Endothelial cell of umbilical vein (primary cell): ENCODE measurements around the gene CNIH2. TPM values are rescaled to one million over a fixed set of nuclear protein-coding genes. Genes with fewer than 3 reads are reported as not detected.

Experiments
- BruUV-seq: library from RNA; stranded (reverse); fragments of 400-500 nt; replicated peaks from 2 replicates; lab custom pipeline; 2021; lab: Mats Ljungman, UMichigan
- CTCF ChIA-PET: fragments of 300-600, 350-600 bp; sonication (Branson Sonifier 250); formaldehyde crosslinking; loops from one replicate; lab custom pipeline; 2021; ENCODE audit warnings: antibody characterized with exemption, inconsistent platforms; lab: Charles Lee
- POLR2A ChIA-PET: fragments of 300-600, 350-600 bp; sonication (Branson Sonifier 250); formaldehyde crosslinking; loops from one replicate; lab custom pipeline; 2021; ENCODE audit warnings: antibody characterized with exemption, inconsistent platforms; lab: Charles Lee
- DNase-seq: peaks from one replicate; pipeline ENCODE4 v3.0.0-alpha.2; 2011; ENCODE audit warnings: low read depth, low spot score
- FAIRE-seq: peaks from 2 replicates; lab custom pipeline; 2011; peaks lifted over from hg19 to GRCh38; lab: Jason Lieb, UNC
- H2AFZ ChIP-seq: 2 replicates; pipeline ENCODE4 v1.6.0; 2012; ENCODE audit warnings: low read depth, low read length, control low read depth, inconsistent platforms
- H3K27ac ChIP-seq: 2 replicates; pipeline ENCODE4 v1.5.1; 2011; ENCODE audit warnings: low read depth, mild to moderate bottlenecking, control low read depth, low read length, moderate library complexity; ENCODE audit not compliant: insufficient read depth
- H3K27me3 ChIP-seq, 2 experiments: 2 replicates each; pipeline versions ENCODE4 v1.6.0 to v1.6.1; 2011; ENCODE audit warnings: low read length in 2 of 2, mixed read lengths in 1 of 2; ENCODE audit not compliant: control insufficient read depth in 2 of 2, insufficient read depth in 2 of 2
- H3K36me3 ChIP-seq, 2 experiments: 2 replicates in 1 of 2; 3 replicates in 1 of 2; pipeline ENCODE4 v1.5.1; 2011; ENCODE audit warnings: low read length in 2 of 2, mild to moderate bottlenecking in 1 of 2, moderate library complexity in 1 of 2; ENCODE audit not compliant: control insufficient read depth in 2 of 2, insufficient read depth in 2 of 2; ENCODE audit errors: extremely low read depth in 1 of 2
- H3K4me1 ChIP-seq: 3 replicates; pipeline ENCODE4 v1.5.1; 2011; ENCODE audit warnings: mild to moderate bottlenecking, low read length; ENCODE audit not compliant: control insufficient read depth, insufficient read depth; ENCODE audit errors: extremely low read depth
- H3K4me2 ChIP-seq: 2 replicates; pipeline ENCODE4 v1.6.1; 2011; ENCODE audit warnings: low read length, control low read depth, mixed read lengths; ENCODE audit not compliant: insufficient read depth
- H3K4me3 ChIP-seq, 3 experiments: fragments of 200-600 bp in 1 of 3; sonication (generic), shearing (Covaris generic) in 1 of 3; replicated peaks in 1 of 3; 2 replicates each; pipeline ENCODE4 v1.5.1; 2011 to 2016; ENCODE audit warnings: control low read depth in 3 of 3, low read length in 3 of 3, mild to moderate bottlenecking in 2 of 3, inconsistent platforms in 1 of 3, low read depth in 1 of 3, moderate library complexity in 1 of 3; ENCODE audit not compliant: insufficient read depth in 1 of 3
- H3K79me2 ChIP-seq: 2 replicates; pipeline ENCODE4 v1.6.0; 2012; ENCODE audit warnings: low read length, inconsistent platforms; ENCODE audit not compliant: control insufficient read depth, insufficient read depth
- H3K9ac ChIP-seq: replicated peaks from 2 replicates; pipeline ENCODE3; 2011; ENCODE audit warnings: low read length, control low read depth; ENCODE audit not compliant: insufficient read depth; ENCODE audit errors: extremely low read depth
- H3K9me1 ChIP-seq: replicated peaks from 3 replicates; pipeline ENCODE4 v1.6.0; 2011; ENCODE audit warnings: mild to moderate bottlenecking, low read length; ENCODE audit not compliant: control insufficient read depth, insufficient read depth; ENCODE audit errors: extremely low read depth
- H3K9me3 ChIP-seq: replicated peaks from 2 replicates; pipeline ENCODE4 v1.5.1; 2012; ENCODE audit warnings: low read length, inconsistent platforms; ENCODE audit not compliant: control insufficient read depth, insufficient read depth
- H4K20me1 ChIP-seq: replicated peaks from 2 replicates; pipeline ENCODE3; 2011; ENCODE audit warnings: mild to moderate bottlenecking, low read length; ENCODE audit not compliant: control insufficient read depth, insufficient read depth; ENCODE audit errors: extremely low read depth
- EZH2 ChIP-seq: IDR thresholded peaks from 2 replicates; pipeline ENCODE4 v1.6.1; 2012; ENCODE audit warnings: borderline replicate concordance, low read depth, mild to moderate bottlenecking, moderate library complexity, low read length, inconsistent platforms; ENCODE audit not compliant: severe bottlenecking
- FOS ChIP-seq: IDR thresholded peaks from 2 replicates; pipeline ENCODE4 v1.6.1; 2011; ENCODE audit warnings: mild to moderate bottlenecking, low read length, moderate library complexity, borderline replicate concordance; ENCODE audit not compliant: insufficient read depth
- GATA2 ChIP-seq: IDR thresholded peaks from 2 replicates; pipeline ENCODE4 v1.7.0; 2011; ENCODE audit warnings: low read depth, mild to moderate bottlenecking, moderate library complexity, mixed read lengths, low read length; ENCODE audit not compliant: insufficient read length, insufficient read depth
- JUN ChIP-seq: IDR thresholded peaks from 2 replicates; pipeline ENCODE4 v1.6.1; 2011; ENCODE audit warnings: borderline replicate concordance, low read depth; ENCODE audit not compliant: insufficient read length, insufficient read depth
- MAX ChIP-seq: IDR thresholded peaks from 2 replicates; pipeline ENCODE4 v1.6.1; 2011; ENCODE audit not compliant: insufficient read depth, insufficient read length
- MYC ChIP-seq: IDR thresholded peaks from one replicate; pipeline ENCODE4 v1.6.1; 2011; ENCODE audit warnings: mild to moderate bottlenecking, low read depth, low read length
- POLR2A ChIP-seq: IDR thresholded peaks from 2 replicates; pipeline ENCODE4 v1.6.1; 2012; ENCODE audit warnings: low read depth, mild to moderate bottlenecking, control low read depth, low read length
- POLR2AphosphoS5 ChIP-seq: IDR thresholded peaks from 2 replicates; pipeline ENCODE4 v1.6.1; 2012; ENCODE audit warnings: low read depth, mild to moderate bottlenecking, control low read depth, low read length, moderate library complexity; ENCODE audit not compliant: insufficient read depth
- dilution Hi-C: fragments of 300-500 bp; cut with MboI; formaldehyde crosslinking; loops from one replicate; pipeline ENCODE4 v1.15.0; 2019; ENCODE audit warnings: low sequenced_read_pairs; ENCODE audit not compliant: extremely low pct_ligation_motif_present
- intact Hi-C: fragments of 100-400 bp; cut with micrococcal nuclease; formaldehyde crosslinking; loops from one replicate; pipeline ENCODE4 v1.10.0; 2022
- polyA plus RNA-seq, 4 experiments: library from polyadenylated mRNA; depleted of rRNA in 3 of 4; stranded (reverse) in 3 of 4; unstranded in 1 of 4; fragments of >200 nt; gene quantifications; 2 replicates each; pipeline versions ENCODE4 v1.2.1 to v1.2.3, GENCODE V29; 2011 to 2012; ENCODE audit warnings: missing spikeins in 1 of 4
- total RNA-seq: library from RNA; stranded (reverse); gene quantifications from 2 replicates; pipeline ENCODE4 v1.2.3, GENCODE V29; 2021
- TF ChIP-seq, protein P1 (sequence below), 2 donors: IDR thresholded peaks; 1 replicate in 1 of 2; 2 replicates in 1 of 2; pipeline ENCODE4 v1.5.1; 2011; ENCODE audit warnings: low read length in 2 of 2, mild to moderate bottlenecking in 2 of 2, moderate library complexity in 2 of 2, control low read depth in 1 of 2, inconsistent platforms in 1 of 2, low read depth in 1 of 2; ENCODE audit not compliant: insufficient read depth in 1 of 2; ENCODE audit errors: extremely low read depth in 1 of 2

CNIH2 gene
- total and polyA plus RNA-seq, 2 donors (not counting 3 experiments of a cell fraction or from before 2014, with no cell fraction given), result 0.46 to 1.2 TPM

DNA sequence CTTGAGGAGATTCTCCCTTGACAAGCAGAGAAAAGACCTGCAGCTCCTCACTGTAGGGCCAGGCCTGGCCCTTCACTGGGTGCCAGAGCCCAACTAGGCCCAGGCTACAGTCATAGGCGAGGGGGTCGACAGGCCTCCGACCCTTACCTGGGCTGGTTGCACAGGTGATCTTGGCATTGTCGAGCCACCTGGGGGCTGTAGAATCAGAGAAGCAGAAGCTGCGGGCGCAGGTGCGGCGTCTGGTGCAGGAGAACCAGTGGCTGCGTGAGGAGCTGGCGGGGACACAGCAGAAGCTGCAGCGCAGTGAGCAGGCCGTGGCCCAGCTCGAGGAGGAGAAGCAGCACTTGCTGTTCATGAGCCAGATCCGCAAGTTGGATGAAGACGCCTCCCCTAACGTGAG is 16.4 kb upstream of the CNIH2 start:
- dilution Hi-C loops, result no loop called here
- no peak for TF ChIP-seq POLR2AphosphoS5
- no peak for TF ChIP-seq MAX
- TF ChIP-seq, protein P1, sequence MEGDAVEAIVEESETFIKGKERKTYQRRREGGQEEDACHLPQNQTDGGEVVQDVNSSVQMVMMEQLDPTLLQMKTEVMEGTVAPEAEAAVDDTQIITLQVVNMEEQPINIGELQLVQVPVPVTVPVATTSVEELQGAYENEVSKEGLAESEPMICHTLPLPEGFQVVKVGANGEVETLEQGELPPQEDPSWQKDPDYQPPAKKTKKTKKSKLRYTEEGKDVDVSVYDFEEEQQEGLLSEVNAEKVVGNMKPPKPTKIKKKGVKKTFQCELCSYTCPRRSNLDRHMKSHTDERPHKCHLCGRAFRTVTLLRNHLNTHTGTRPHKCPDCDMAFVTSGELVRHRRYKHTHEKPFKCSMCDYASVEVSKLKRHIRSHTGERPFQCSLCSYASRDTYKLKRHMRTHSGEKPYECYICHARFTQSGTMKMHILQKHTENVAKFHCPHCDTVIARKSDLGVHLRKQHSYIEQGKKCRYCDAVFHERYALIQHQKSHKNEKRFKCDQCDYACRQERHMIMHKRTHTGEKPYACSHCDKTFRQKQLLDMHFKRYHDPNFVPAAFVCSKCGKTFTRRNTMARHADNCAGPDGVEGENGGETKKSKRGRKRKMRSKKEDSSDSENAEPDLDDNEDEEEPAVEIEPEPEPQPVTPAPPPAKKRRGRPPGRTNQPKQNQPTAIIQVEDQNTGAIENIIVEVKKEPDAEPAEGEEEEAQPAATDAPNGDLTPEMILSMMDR (IDR thresholded peaks at IDR 0.05; ENCODE audit: extremely low read depth in 1 of 2, insufficient read depth in 1 of 2, low read depth in 1 of 2, low read length in 2 of 2), result no peak
- TF ChIP-seq GATA2, result no peak
- TF ChIP-seq FOS, result no peak
- no peak for TF ChIP-seq POLR2A
- TF ChIP-seq EZH2, result no peak
- TF ChIP-seq JUN, result no peak
- TF ChIP-seq MYC, result no peak
- CTCF ChIA-PET, result interaction anchor here (0.5 kb wide), 1 partner anchor 125 kb away, joined by 3 read pairs; no protein-coding TSS in a partner anchor
- Histone ChIP-seq H3K9me3 (no peaks in the 10 kb centered on the region), H3K27ac (no peak overlapping the region), H4K20me1 (no peaks in the 10 kb centered on the region), H3K4me3 (no peak overlapping the region), H2AFZ (no peak overlapping the region), H3K4me2 (no peak overlapping the region), H3K79me2 (peaks cover 4% of the 10 kb centered on the region), H3K36me3 (peaks cover 0 to 42% of the 10 kb centered on the region in 2 experiments), H3K4me1 (peaks cover 13% of the 10 kb centered on the region), H3K9ac (no peak overlapping the region), H3K27me3 (peaks cover 0 to 3% of the 10 kb centered on the region in 2 experiments), H3K9me1 (no peaks in the 10 kb centered on the region)
- FAIRE-seq, result no peak
- POLR2A ChIA-PET, result no interaction called here
- no peak for DNase-seq
- intact Hi-C loops, result no loop called here
- BruUV-seq, result no TSS peak
